ENCODE data around the gene LASP1.

LASP1 gene

DNA sequence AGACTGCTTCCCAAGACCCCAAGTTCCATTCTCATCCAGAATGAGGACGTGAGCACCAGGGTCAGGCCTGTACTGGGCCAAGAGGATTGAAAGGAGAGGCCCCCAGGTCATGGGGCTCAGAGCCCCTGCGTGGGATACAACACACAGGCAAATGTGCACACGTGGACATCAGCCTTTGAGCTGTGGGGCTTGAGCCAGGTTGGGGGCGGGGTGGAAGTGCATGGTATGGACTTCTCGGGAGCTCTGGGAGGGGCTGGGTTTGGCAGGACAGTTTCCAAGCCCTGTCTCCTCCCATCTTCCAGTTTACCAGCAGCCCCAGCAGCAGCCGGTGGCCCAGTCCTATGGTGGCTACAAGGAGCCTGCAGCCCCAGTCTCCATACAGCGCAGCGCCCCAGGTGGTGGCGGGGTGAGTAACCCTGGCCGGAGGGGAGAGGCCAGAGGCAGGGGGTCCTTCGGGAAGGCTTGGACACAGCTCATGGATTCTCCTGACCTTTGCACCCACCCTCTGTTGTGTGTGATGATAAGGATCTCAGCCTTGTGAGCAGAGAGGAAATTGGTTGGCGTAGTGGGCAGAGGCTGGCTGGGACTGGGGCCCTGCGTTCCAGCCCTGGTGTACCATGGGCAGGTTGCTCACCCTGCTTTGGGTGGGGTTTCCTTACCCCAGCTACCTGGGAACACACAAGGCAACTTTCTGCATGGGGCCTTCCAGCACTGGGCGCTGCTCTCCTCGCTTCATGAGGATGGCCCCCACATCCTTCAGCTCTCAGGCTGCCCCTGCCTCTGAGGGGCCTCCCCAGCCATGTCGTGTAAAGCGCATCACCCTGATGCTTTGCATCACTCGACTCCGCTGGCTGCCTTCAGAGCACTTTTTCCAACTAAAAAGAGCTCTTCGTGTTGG lies 45.1 kb downstream of the LASP1 start:
- TF ChIP-seq EP300 (IDR thresholded peaks at IDR 0.05; ENCODE audit: borderline replicate concordance) = no peak
- TF ChIP-seq ZBTB7A (IDR thresholded peaks at IDR 0.05; ENCODE audit: low read depth) = no peak
- TF ChIP-seq CEBPB (IDR thresholded peaks at IDR 0.05) = no peak
- TF ChIP-seq FOXM1 (IDR thresholded peaks at IDR 0.05; ENCODE audit: borderline replicate concordance, low read depth) = no peak
- TF ChIP-seq, protein P1, sequence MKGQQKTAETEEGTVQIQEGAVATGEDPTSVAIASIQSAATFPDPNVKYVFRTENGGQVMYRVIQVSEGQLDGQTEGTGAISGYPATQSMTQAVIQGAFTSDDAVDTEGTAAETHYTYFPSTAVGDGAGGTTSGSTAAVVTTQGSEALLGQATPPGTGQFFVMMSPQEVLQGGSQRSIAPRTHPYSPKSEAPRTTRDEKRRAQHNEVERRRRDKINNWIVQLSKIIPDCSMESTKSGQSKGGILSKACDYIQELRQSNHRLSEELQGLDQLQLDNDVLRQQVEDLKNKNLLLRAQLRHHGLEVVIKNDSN (IDR thresholded peaks at IDR 0.05) = no peak
- TF ChIP-seq TAF1 (IDR thresholded peaks at IDR 0.05; ENCODE audit: low read depth) = no peak
- TF ChIP-seq RAD21 (IDR thresholded peaks at IDR 0.05; ENCODE audit: low read depth) = no peak
- TF ChIP-seq EGR1 (IDR thresholded peaks at IDR 0.05) = no peak
- no peak for TF ChIP-seq CREB1 (IDR thresholded peaks at IDR 0.05; ENCODE audit: low read depth)
- TF ChIP-seq, protein P2, sequence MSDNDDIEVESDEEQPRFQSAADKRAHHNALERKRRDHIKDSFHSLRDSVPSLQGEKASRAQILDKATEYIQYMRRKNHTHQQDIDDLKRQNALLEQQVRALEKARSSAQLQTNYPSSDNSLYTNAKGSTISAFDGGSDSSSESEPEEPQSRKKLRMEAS (IDR thresholded peaks at IDR 0.05) = no peak
- no peak for TF ChIP-seq REST (IDR thresholded peaks at IDR 0.05; ENCODE audit: low read depth)
- no peak for TF ChIP-seq TCF12 (IDR thresholded peaks at IDR 0.05; ENCODE audit: low read depth)

DNA sequence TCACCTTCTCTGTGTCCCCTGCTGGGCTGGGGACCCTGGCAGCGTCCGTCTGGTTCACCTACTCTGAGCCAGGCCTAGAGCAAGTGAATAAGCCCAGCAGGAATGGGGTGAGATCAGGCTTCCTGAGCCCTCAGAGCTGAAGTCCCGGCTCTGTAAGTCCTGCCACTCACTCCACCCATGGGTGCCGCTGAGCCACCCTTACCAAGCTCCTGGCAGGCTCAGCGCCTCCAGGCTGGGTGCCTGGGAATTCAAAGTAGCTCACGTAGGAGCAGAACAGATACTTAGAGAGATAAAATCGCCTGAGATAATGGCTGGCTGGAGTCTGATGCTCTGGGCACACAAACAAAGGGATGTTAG lies 45.8 kb downstream of the LASP1 start:
- TF ChIP-seq TAF1 (IDR thresholded peaks at IDR 0.05; ENCODE audit: low read depth) = no peak
- no peak for TF ChIP-seq YY1 (IDR thresholded peaks at IDR 0.05; ENCODE audit: low read depth)

DNA sequence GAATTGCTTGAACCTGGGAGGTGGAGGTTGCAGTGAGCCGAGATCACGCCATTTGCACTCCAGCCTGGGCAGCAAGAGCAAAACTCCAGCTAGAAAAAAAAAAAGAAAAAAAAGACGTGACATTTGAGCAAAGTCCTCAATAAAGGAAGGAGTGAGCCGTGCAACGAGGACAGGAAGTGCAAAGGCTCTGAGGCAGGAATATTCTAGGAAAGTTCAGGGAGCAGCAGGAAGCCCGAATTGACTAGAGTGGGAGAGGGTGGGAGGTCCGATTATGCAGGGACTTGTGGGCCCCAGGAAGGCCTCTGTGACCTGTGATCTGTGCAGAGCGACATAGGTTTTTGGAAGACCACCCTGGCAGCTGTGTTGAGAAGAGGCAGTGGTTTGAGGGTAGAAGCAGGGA lies 46.9 kb downstream of the LASP1 start:
- TF ChIP-seq ZBTB7A (IDR thresholded peaks at IDR 0.05; ENCODE audit: low read depth) (no peak), TCF12 (IDR thresholded peaks at IDR 0.05; ENCODE audit: low read depth) (no peak), EP300 (IDR thresholded peaks at IDR 0.05; ENCODE audit: borderline replicate concordance) (no peak), YY1 (IDR thresholded peaks at IDR 0.05; ENCODE audit: low read depth) (no peak), RAD21 (IDR thresholded peaks at IDR 0.05; ENCODE audit: low read depth) (no peak), EGR1 (IDR thresholded peaks at IDR 0.05) (no peak), CEBPB (IDR thresholded peaks at IDR 0.05) (no peak), FOXM1 (IDR thresholded peaks at IDR 0.05; ENCODE audit: borderline replicate concordance, low read depth) (no peak), REST (IDR thresholded peaks at IDR 0.05; ENCODE audit: low read depth) (no peak), CREB1 (IDR thresholded peaks at IDR 0.05; ENCODE audit: low read depth) (no peak), TEAD4 (IDR thresholded peaks at IDR 0.05) (no peak), NFIC (IDR thresholded peaks at IDR 0.05) (no peak), TAF1 (IDR thresholded peaks at IDR 0.05; ENCODE audit: low read depth) (no peak)
- TF ChIP-seq, protein P2 (IDR thresholded peaks at IDR 0.05) = no peak
- TF ChIP-seq, protein P1 (IDR thresholded peaks at IDR 0.05) = no peak

GRCh38 chr17:38917259-38917658 lies 47.4 kb downstream of the LASP1 start:
- TF ChIP-seq RAD21 (IDR thresholded peaks at IDR 0.05; ENCODE audit: low read depth) (peak; percentile 42; the same call in 1 of the 2 replicates), TCF12 (IDR thresholded peaks at IDR 0.05; ENCODE audit: low read depth) (no peak)

- no peak for TF ChIP-seq TAF1 (IDR thresholded peaks at IDR 0.05; ENCODE audit: low read depth)
- TF ChIP-seq TEAD4 (IDR thresholded peaks at IDR 0.05) = no peak
- TF ChIP-seq FOXM1 (IDR thresholded peaks at IDR 0.05; ENCODE audit: borderline replicate concordance, low read depth) = no peak
- no peak for TF ChIP-seq YY1 (IDR thresholded peaks at IDR 0.05; ENCODE audit: low read depth)
- TF ChIP-seq NFIC (IDR thresholded peaks at IDR 0.05) = no peak
- no peak for TF ChIP-seq CREB1 (IDR thresholded peaks at IDR 0.05; ENCODE audit: low read depth)
- no peak for TF ChIP-seq EGR1 (IDR thresholded peaks at IDR 0.05)
- TF ChIP-seq EP300 (IDR thresholded peaks at IDR 0.05; ENCODE audit: borderline replicate concordance) = no peak
- no peak for TF ChIP-seq ZBTB7A (IDR thresholded peaks at IDR 0.05; ENCODE audit: low read depth)
- TF ChIP-seq, protein P2 (IDR thresholded peaks at IDR 0.05) = no peak
- TF ChIP-seq, protein P1 (IDR thresholded peaks at IDR 0.05) = no peak
Measured at GRCh38 chr17:38918129-38918913, 48.5 kb downstream of the LASP1 start.
